Stimulated activated CD8-positive, alpha-beta memory T cell treated with anti-CD3 and anti-CD28 coated beads, Interleukin-12 subunit alpha, Interleukin-12 subunit beta, amount 100 ng/mL, for 1 hour (primary cell): ENCODE results near the gene MEDAG.
"Not testable (repeated sequence)": the region's sequence is repeated elsewhere in the genome, so short reads cannot be mapped to it uniquely, and the experiment has no call there.

Experiments
- DNase-seq: peaks from one replicate; pipeline ENCODE4 v3.0.0-alpha.2; 2020; ENCODE audit warnings: low read depth

MEDAG gene

GRCh38 chr13:30907121-30907861, 1.2 kb downstream of the MEDAG start:
- no peak for DNase-seq

DNA sequence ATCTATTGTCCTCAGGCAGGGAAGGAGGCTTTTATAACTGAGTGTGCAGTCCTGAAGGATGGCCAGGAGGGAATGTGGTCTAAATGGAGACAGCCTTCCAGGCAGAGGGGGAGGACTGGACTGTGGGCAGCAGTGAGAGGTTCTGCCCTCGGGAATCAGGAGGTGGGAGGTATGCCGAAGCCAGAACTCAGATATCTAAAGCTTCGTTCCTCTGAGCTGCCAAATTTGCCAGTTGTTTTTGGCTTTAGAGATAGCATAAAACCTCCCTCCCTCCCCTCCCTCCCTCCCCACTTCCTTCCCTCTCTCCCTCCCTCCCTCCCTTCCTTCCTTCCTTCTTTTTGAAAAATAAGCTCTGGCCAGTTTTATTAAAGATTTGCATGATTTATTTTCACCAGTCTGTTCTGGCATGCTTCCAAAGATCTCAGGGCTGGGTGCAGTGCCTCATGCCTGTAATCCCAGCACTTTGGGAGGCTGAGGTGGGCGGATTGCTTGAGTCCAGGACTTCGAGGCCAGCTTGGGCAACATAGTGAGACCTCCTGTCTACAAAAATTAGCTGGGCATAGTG, 2.4 kb downstream of the MEDAG start:
- DNase-seq, result no peak

DNA sequence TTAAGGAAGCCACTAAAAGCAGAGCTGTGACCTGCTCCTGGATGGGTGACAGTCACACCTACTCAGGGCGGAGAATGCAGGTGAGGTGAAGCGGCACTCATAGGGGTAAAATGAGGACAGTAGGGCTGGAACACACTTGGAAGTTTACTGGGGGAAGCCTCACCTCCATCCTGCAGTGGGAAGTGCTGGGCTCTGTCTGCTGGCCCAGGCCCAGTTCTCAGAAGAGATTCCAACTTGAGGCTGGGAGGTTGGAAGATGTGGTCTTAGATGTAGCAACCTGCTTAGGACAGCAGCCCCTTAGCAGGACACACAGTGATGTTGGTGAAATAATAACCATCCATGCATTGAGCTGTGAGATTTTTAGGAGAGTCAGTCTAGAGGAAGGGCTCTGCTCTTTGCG, 4.6 kb downstream of the MEDAG start:
- DNase-seq, result no peak

GRCh38 chr13:30915691-30916541, 9.8 kb downstream of the MEDAG start:
- no peak for DNase-seq

DNA sequence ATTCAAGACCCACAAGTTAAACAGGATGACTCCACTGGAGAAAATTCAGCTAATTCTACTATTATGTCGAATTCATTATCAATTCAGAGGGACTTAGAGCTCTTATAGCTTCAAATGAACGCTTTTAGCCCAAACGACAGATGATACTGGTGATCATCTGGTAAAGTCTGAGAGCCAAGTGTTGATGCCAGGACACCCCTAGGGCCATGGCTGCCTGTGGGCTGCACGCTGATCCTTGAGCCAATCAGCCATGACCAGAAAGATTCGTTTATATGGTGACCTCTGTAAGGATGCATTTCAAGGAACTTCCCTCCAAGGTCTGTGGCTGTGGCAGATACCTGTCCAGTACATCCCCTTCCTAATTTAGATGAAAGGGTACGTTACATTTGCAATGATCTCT, 10.9 kb downstream of the MEDAG start:
- DNase-seq, result no peak

GRCh38 chr13:30918662-30919405, 12.8 kb downstream of the MEDAG start:
- no peak for DNase-seq

- DNase-seq, result no peak
These were observed 14.3 kb downstream of the MEDAG start for GRCh38 chr13:30920162-30920909.

DNA sequence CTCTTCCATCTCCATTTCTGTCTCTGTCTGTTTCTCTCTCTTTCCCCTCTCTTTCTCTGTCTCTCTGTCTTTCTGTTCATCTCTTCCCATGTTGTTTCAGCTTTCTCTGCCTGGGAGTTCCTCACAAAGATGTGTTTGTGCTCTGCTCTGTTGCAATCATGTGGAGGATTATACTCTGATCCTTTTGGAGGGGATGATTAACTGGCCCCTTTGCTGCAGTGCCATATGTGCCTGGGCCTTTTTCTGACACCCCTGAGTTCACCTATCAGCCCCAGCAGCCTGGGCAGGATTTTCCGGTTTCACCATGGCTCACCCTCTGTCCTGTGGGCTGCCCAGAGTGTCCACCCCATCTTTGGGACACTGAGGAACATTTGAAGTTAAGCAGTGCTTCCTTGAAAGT, 17.3 kb downstream of the MEDAG start:
- DNase-seq, result no peak

DNA sequence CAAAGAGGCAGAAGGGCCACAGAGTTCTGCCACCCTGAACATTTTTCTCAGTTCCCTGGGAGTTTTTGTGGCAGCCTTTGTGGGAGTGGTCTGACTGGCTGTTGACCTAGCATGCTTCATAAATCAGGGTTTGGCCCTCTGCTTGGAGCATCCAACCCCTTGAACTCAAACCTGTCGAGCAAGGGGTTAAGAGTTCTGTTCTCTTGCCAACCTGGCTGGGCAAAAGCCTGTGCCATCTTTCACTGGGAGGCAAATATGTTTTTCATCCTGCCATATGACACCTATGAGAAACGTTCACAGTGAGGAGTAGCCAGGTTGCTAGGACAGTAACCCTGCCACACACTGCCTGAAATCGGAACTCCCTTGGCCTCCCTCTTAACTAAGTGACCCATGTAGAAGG, 18.6 kb downstream of the MEDAG start:
- no peak for DNase-seq

DNA sequence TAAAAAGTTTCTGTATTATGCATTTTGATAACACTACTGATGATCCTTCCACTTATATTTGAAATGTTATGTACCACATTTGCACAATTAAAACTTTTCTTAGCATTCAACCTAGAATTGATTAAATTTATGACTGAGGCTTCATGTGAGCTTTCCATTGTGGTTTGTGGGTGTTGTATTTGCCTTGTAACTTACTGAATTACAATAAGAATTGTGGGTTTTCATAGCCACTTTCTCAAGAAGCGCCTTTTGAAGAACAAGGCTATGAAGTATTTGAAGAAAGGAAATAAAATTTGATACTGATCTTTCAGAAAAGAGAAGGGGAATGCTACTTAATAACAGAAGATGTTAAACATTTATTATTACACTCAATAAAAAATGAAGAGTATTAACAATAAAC, 19.4 kb downstream of the MEDAG start:
- no peak for DNase-seq

DNA sequence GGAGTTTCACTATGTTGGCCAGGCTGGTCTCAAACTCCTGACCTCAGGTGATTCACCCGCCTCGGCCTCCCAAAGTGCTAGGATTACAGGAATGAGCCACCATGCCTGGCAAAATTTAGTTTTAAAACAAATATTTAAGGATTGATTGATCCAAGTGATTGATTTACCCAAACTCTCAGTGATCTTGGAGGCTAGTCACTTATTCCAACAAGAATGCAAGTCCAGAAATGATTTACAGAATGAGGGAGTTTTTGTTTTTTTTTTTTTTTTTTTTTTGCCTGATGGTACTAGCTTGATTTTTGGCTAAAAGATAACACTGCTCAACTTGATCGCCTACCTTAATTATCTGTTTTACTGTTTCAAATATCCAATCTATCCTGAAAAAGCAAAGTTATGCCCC, 20.7 kb downstream of the MEDAG start:
- DNase-seq, result no peak

DNA sequence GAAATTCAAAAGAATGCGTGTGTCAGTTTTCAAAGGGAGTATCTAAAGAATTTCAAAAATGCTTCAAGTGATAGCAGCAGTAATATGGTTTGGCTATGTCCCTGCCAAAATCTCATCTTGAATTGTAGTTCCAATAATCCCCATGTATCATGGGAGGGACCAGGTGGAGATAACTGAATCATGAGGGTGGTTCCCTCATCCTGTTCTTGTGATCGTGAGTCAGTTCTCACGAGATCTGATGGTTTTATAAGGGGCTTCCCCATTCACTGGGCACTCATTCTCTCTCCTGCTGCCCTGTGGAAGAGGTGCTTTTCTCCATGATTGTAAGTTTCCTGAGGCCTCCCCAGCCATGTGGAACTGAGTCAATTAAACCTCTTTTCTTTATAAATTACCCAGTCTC, 21.1 kb downstream of the MEDAG start:
- not testable (repeated sequence) for DNase-seq

- DNase-seq, result no peak
These were observed 21.5 kb downstream of the MEDAG start for GRCh38 chr13:30927595-30927994.

DNA sequence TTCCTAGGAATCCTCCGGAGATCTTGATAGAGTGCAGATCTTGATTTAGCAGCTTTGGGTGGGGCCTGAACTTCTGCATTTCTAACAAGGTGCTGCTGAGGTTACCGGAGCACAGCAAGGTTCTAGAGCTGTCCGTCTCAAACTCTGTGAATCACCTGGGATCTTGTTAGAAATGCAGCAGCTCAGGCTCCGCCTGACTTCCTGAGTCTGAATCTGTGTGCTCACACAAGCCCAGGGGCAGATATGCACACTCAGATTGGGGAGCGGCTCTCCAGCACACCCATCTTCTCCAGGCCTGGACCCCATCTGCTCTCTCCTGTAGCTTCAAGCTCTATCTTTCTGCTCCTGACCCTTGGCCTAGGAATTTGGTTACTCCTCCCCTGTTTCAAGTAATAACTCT, 22.9 kb downstream of the MEDAG start:
- DNase-seq, result no peak

- no peak for DNase-seq
These were observed 26.6 kb downstream of the MEDAG start, which contains the start of gene TEX26 for GRCh38 chr13:30932481-30933353. Gene TEX26 (plus strand): TSS chr13:30932656. CDS start chr13:30932716, 60 bp downstream.

GRCh38 chr13:30933354-30933670, 27.2 kb downstream of the MEDAG start:
- DNase-seq, result no peak

GRCh38 chr13:30934381-30934780, 28.3 kb downstream of the MEDAG start:
- DNase-seq, result no peak

GRCh38 chr13:30934803-30935202, 28.7 kb downstream of the MEDAG start:
- no peak for DNase-seq

DNA sequence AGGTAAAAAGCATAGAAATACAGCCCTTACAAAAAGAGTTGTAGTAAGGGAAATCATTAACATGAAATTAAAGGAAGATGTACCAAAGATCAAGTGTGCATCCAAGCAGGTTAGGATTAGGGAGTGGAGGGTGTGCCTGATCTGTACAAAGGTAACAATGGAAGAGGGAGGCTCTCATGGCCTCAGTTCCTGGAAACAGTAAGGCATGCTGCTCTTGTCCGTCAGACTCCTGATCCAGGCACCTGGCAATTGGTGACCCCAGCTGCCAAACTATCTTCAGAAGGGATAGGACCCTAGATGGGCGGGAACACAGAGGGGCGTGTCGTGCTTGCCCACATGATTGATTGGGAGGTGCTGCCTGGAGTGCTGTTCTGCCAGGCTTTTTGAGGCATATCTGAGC, 30.9 kb downstream of the MEDAG start:
- no peak for DNase-seq

GRCh38 chr13:30943881-30944280, 37.8 kb downstream of the MEDAG start:
- no peak for DNase-seq
